Measurements from ENCODE around the gene BCCIP.

Gene BCCIP

GRCh38 chr10:125822878-125823662 is at the start of gene BCCIP, which contains the start of gene UROS:
Gene BCCIP, plus strand, starts transcription at chr10:125823546. Its CDS starts 12 bp downstream, at chr10:125823558.
Gene UROS, minus strand, starts transcription at chr10:125823258. Its CDS starts 6,759 bp downstream, at chr10:125816499.
- peak; percentile 95 to 98 (median 97) for DNase-seq

DNA sequence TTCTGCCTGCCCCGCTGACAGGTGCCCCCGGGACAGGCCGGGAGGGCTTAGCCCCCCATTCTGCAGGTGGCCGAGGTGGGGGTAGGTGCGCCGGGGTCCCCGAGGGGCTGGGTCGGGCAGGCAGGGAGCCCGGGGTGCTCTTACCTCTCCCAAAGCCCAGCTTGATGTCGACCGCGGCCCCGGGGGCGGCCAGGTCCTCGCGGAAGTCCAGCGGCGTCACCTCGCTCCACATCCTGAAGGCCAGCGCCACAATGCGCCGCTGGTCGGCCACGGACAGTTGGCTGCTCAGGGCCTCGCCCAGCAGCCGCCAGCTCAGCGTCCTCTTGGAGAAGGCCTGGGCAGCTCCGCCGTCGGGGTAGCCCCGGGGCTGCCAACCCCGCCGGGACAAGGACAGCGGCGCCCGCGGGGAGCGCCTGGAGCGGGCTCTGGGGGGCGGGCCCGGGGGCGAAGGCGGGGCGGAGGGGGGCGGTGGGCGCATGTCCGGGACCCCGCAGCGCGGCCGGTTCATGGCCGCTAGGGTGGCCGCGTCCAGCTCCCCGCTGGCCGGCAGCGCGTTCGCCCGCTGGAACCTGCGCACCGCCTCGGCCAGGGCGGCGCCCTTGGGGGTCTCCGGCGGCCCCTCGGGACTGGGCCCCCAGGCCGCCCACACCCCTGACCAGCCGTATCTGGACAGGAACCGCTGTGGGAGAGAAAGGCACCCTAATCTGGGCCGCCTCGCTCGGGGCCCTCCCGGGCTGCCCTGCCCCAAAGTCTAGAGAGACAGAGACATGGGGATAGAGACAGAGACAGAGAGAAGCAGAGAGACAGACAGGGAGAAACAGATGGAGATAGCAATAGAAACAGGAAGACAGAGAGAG is 49.4 kb upstream of the BCCIP start:
- no peak for DNase-seq

DNA sequence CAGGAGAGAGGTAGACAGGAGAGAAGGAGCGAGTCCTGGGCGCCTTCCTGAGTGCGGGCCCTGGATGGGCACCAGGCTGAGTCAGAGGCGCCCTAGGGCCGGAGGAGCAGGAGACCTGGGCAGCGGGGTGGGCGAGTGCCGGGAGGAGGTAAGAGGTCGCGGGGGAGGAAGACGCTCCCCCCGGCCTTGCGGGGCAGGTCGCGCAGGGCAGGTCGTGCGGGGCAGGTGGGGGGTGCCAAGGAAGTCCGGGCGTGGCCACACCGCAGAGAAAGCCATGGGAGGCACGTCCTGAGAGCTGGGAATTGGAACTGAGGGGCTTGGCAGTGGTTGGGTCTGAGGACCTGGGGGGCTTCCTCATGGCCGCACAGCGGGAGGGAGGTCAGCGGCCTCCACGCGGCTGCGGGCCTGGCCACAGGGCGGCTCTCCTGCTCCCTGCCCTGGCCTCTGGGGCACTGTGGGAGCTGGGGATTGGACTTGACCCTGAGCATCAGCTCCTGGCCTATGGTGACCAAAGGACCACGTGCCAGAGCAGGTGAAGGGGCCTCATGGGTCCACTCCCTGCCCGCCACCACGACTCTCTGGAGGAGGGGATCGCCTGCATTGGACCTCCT is 48.7 kb upstream of the BCCIP start:
- no peak for DNase-seq

DNA sequence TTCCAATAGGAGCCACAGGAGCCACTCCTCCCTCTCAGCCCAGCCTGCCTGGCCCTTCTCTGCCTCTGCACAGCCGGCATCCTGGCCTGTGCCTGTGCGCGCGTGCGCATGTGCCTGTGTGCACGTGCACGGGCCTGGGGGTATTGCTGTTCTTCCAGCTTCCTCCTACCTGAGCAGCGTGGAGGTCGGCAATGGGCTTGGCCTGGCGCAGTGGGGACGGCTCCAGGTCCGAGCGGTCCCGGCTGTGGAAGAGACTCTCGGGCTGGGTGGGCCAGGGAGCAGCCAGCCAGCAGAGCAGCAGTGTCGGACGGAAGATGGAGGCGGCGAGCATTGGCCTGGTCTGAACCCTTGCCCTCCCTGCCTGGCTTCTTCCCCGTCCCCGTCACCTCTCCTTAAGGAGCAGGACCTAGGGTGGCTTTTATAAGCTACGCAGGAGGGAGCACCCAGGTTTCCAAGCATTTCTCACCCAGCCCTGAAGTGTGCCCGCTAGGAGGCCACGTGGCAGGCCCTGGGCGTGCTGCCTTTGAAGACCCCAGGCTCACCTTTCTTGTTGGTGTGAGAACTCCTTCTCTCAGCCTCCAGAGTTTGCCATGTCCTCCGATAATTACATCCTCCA is 47.7 kb upstream of the BCCIP start, which contains the start of gene MMP21:
Gene MMP21 (minus strand): TSS at position 331 of the 616 bp plus-strand sequence. CDS start 0 bp downstream, at position 331.
- DNase-seq: no peak

DNA sequence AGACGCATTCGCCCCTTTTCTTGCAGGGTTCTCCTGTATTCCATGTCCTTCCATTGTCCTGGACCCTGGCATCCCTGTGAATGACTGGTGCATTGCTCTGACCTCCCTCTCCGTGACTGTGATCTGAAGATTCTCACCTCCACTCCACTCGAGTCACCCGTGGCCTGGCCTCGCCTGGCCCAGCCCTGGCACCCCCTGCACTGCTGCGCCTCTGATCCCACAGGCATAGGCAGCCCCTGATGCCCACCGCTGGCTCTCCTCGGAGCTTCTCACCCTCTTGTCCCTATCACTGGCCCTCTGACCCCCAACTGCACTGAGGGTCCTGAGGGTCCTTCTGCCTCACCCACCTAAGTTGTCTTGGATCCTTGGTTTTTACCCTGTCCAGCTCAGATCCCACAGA is 45.5 kb upstream of the BCCIP start:
- no peak for DNase-seq

- no peak for DNase-seq
Observed at GRCh38 chr10:125778556-125778955, 44.8 kb upstream of the BCCIP start.

DNA sequence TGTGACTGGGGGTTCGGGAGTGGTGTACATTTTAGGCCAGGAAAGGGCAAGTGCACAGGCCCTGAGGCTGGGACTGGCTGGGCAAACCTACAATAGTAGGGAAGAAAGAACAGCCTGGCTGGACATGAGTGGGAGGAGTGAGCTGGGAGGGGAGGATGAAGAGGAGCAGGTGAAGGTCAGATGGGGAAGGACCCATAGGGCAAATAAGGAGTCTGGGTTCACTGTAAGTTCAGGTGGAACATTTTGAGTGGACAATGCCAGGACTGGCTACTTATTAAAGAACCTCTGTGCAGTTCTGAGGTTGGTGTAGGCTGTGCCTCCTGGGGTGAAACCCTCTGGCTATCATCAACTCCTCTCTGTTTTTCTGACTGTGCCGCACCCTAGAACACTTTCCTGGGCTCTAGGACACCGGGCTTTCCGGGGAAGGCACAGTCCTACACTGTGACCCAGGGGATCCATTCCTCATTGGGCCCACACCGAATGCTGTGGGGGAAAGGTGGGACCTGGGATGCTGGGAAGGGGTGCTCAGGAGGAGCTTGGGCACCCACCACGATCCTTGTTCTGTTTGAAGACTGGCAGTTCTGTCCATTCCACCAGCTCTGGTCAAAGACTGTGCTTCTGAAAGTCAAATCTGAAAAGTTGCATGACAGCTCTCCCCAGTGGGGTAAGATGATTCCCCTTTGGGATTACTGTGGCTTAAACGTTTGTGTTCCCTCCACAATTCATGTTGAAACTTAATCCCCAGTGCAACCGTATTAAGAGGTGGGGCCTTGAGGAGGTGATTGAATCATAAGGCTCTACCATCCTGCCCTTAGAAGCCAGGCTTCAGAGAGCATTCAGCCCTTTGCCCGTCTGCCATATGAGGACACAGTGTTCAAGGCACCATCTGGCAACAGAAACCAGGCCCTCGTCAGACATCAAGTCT is 43.7 kb upstream of the BCCIP start:
- no peak for DNase-seq

DNA sequence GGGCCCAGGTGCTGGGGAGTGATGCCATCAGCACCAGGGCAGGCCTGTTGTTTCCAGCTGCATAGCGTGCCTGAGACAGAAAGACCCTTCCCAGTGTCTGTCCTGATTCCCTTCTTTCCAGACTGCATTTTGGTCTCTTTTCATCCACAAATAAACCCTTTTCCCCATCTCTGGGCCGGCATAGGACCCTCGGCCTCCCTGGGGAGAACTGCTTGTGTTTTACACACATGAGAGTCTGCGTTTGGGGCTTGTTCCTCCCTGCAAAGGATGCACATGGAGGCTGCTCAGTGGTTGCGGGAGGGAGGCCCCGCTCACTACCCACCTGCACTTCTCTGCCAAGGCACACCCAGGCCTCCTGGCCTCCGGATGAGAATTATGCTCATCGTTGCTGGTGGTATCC is 42.0 kb upstream of the BCCIP start:
- no peak for DNase-seq

DNA sequence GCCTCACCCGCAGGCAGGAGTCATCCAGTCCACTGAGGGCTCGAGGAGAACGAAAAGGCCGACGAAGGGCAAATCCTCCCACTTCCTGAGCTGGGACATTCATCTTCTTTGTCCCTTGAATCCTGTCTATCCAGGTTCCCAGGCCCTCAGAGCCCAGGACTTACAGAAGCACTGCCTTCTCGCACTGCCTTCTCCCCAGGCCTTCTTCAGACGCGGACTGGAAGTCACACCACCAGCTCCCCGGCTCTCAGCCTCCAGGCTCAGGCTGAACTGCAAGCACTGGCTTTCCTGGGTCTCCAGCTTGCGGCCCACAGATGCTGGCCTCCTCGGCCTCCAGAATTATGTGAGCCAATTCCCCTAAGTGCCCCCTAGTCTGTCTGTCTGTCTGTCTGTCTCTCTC is 41.3 kb upstream of the BCCIP start:
- no peak for DNase-seq

DNA sequence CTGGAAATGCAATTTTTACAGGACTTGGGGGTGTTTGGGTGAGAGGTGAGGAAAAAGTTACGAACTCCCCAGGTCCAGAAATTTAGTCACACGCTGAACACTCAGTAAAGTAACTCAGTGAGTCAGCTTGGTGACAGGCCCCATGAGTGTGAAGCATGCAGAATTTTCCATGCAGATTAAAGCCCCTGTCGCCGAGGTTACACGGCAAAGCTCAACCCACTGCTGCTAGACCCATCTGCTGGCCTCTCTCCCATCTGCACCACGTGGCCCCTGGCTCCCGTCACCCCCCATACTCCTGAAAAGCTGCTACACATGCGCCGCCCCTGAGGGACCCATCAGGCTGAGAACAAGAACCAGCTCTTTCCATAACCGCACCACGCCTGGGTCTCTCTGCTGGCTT is 40.7 kb upstream of the BCCIP start:
- peak; percentile 17 to 43 (median 27) for DNase-seq

- DNase-seq: no peak
Observed at GRCh38 chr10:125783408-125783807, 39.9 kb upstream of the BCCIP start.

- DNase-seq: peak; percentile 42 to 65 (median 53)
Observed at GRCh38 chr10:125783957-125784356, 39.4 kb upstream of the BCCIP start.

GRCh38 chr10:125785791-125786190 is 37.6 kb upstream of the BCCIP start:
- no peak for DNase-seq

DNA sequence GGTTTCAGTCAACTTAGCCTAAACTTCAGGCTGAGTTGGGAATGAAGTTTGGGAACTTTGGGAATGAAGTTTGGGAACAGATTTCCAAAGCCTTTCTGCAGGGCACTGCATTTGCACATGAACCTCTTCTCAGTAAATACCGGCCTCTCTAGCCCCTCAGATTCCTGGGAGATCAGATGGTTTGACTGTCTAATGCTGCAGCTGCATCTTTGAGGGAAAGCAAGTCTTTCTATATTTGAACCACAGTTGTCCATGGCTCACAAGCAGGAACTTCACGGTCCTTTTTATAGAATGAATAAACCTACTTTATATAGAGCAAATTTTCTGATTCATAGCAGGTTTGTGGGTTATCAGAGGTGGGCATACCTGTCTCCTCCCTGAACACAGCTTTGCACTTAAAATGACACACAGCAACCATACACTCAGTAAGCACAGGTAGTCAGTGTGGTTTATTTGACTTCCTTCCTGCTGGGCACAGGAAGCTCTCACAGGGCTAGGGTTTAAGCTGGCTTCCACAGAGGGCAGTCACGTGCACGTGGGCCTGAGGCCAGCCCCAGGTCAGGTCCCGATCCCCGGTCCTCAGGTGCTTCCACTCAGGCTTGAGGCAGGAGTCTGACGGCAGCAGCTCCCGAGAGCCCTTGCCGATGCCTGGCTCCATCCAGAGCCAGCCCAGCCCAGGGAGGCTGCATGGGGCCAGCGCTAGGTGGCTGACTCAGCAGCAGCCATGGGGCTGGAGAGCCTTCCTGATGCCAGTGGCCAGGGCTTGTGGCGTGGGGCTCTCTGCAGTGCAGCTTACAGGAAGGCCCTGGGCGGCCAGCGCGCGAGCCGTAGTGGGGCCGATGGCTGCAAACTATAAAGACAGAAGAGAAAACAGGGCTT is 35.0 kb upstream of the BCCIP start:
- no peak for DNase-seq

- DNase-seq: no peak
Observed at GRCh38 chr10:125792342-125793300, 30.7 kb upstream of the BCCIP start.

DNA sequence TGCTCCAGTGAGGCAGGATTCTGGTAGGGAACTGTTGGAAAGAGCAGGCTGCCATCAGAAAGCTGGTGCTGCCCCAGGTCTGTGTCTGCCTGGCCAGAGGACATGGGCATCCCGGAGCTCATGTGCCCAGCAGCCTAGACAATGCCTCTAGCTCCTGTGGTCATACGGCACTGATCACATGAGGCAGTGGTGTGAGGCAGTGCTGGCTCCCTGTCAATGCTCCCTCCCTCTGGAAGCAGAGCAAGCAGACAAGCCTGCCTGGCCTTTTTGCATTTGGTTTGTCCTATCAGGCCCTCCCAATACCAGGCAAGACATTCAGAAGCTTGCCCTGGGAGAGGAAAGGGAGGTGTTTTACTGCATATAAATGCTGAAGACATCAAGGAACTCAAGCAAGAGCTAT is 28.2 kb upstream of the BCCIP start:
- no peak for DNase-seq

DNA sequence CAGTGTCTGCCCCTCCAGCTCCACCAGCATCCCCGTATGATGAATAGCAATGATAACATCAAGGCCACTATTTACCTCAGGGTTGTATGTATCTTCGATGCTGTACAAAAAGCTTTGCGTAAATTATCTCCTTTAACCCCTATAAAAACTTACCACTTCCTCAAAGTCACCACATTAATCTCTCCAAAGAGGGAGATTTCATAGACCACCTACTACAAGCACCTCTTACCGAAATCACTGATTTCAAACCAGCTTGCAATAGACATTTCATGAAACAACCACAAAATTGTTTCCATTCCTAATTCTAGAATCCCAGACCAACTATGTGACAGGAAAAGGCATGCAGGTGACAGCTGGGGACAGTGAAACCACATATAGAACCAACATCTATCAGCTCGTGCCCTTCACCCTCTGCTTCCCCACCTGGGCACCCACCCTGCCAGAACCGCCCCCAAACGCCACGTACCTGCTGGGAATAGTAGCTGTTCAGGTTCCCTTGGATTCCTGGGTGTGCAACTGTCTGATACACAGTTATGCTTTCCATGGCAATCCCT is 27.6 kb upstream of the BCCIP start:
- no peak for DNase-seq

GRCh38 chr10:125797424-125797823 is 25.9 kb upstream of the BCCIP start:
- no peak for DNase-seq

Measured in suppressor macrophage treated with lipopolysaccharide for 1 hour (primary cell).